Mesendoderm (in vitro differentiated cells): ENCODE data around the gene MT3.

Source experiments
- DNase-seq: peaks from one replicate; pipeline ENCODE4 v3.0.0; 2013
- H2AK5ac ChIP-seq: 2 replicates; pipeline ENCODE4 v1.6.1; 2013; ENCODE audit warnings: low read length, inconsistent platforms
- H2BK120ac ChIP-seq: 2 replicates; pipeline ENCODE4 v1.6.1; 2013; ENCODE audit warnings: low read depth, mild to moderate bottlenecking, low read length, moderate library complexity, mixed read lengths
- H2BK15ac ChIP-seq: replicated peaks from 2 replicates; pipeline ENCODE4 v1.6.1; 2013; ENCODE audit warnings: low read depth, mild to moderate bottlenecking, moderate library complexity
- H2BK5ac ChIP-seq: 2 replicates; pipeline ENCODE4 v1.6.1; 2013; ENCODE audit warnings: low read length, inconsistent platforms
- H3K18ac ChIP-seq: 2 replicates; pipeline ENCODE4 v1.6.1; 2013; ENCODE audit warnings: mild to moderate bottlenecking, low read length, mixed read lengths
- H3K23ac ChIP-seq: one replicate; pipeline ENCODE4 v1.6.1; 2013; ENCODE audit warnings: low read length
- H3K27ac ChIP-seq: 2 replicates; pipeline ENCODE4 v1.5.1; 2013; ENCODE audit warnings: low read depth, mild to moderate bottlenecking, inconsistent platforms, low read length, moderate library complexity
- H3K27me3 ChIP-seq: 2 replicates; pipeline ENCODE4 v1.6.1; 2013; ENCODE audit warnings: low read length, control low read depth, mild to moderate bottlenecking, inconsistent platforms; ENCODE audit not compliant: insufficient read depth, poor library complexity
- H3K36me3 ChIP-seq: 2 replicates; pipeline ENCODE4 v1.6.1; 2013; ENCODE audit warnings: low read length, inconsistent platforms; ENCODE audit not compliant: control insufficient read depth, insufficient read depth
- H3K4ac ChIP-seq: one replicate; pipeline ENCODE4 v1.6.1; 2013; ENCODE audit warnings: low read depth, mild to moderate bottlenecking, low read length, moderate library complexity
- H3K4me1 ChIP-seq: 2 replicates; pipeline ENCODE4 v1.6.1; 2013; ENCODE audit warnings: low read depth, low read length, inconsistent platforms; ENCODE audit not compliant: control insufficient read depth
- H3K4me2 ChIP-seq: 2 replicates; pipeline ENCODE4 v1.6.1; 2013; ENCODE audit warnings: low read length
- H3K4me3 ChIP-seq: 2 replicates; pipeline ENCODE4 v1.5.1; 2013; ENCODE audit warnings: mild to moderate bottlenecking, low read length
- H3K56ac ChIP-seq: one replicate; pipeline ENCODE4 v1.6.1; 2013; ENCODE audit warnings: low read length
- H3K79me1 ChIP-seq: 2 replicates; pipeline ENCODE4 v1.6.1; 2013; ENCODE audit warnings: low read length, inconsistent platforms
- H3K79me2 ChIP-seq: 2 replicates; pipeline ENCODE4 v1.6.1; 2013; ENCODE audit warnings: mild to moderate bottlenecking, low read length; ENCODE audit not compliant: control insufficient read depth, insufficient read depth
- H3K9ac ChIP-seq: 2 replicates; pipeline ENCODE4 v1.6.1; 2013; ENCODE audit warnings: low read length, inconsistent platforms
- H4K5ac ChIP-seq: one replicate; pipeline ENCODE4 v1.6.1; 2013; ENCODE audit warnings: low read length
- H4K8ac ChIP-seq: one replicate; pipeline ENCODE4 v1.6.1; 2013; ENCODE audit warnings: low read depth, mild to moderate bottlenecking, control low read depth, low read length, moderate library complexity
- WGBS: extraction: QIAGEN DNeasy Blood & Tissue Kit; methylation state at CpG from one replicate; pipeline ENCODE4 v1.1.7; 2013; ENCODE audit warnings: low lambda C conversion rate, missing lambda C conversion rate; ENCODE audit not compliant: insufficient coverage; ENCODE audit errors: extremely low coverage; 5-methylcytosine and 5-hydroxymethylcytosine counted together

Gene MT3

DNA sequence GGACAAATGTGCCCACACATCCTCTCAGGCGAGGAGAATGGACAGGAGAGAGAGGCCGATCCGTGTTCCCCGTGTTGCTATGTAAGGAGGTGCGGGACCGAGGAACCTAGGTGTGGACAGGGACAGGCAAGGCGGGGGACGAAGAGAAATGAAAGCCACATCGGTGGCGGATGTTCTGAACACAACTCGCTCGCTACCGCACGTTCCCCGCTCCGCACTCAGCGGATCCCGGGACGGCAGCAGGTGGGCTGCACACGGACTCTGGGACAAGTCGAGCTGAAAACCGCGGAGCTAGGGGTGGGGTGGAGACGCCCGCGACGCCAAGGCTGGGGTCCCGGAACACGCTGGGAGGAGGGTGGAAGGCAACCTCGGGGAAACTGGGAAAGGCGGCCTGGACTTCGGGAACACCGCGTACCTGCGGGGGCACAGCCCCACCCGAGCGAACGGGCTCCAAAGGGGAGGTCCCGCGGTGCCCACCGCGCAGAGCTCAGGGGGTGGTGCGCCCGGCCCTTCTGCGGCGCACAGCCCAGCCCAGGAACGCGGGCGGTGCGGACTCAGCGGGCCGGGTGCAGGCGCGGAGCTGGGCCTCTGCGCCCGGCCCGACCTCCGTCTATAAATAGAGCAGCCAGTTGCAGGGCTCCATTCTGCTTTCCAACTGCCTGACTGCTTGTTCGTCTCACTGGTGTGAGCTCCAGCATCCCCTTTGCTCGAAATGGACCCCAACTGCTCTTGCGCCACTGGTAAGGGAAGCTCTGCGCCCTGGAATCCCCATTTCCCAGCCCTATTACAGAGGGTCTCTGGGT is 36.0 kb downstream of the MT3 start, which contains the start of gene MT1E:
Gene MT1E, plus strand, starts transcription at position 642 of the 803 bp plus-strand sequence. Its CDS starts 71 bp downstream, at position 713.
- H2BK15ac ChIP-seq: no peak within 1 kb of the TSS
- no peak within 1 kb of the TSS for H3K4ac ChIP-seq
- no peak within 1 kb of the TSS for H3K27ac ChIP-seq
- peaks cover 5% of the 10 kb centered on the region for H3K4me1 ChIP-seq
- H2AK5ac ChIP-seq: no peak within 1 kb of the TSS
- H3K4me3 ChIP-seq: no peak within 1 kb of the TSS
- H3K23ac ChIP-seq: peak within 1 kb of the TSS; percentile 6
- peak; percentile 70 for DNase-seq
- H3K56ac ChIP-seq: peak within 1 kb of the TSS; percentile 68
- WGBS: no CpG with 5 or more reads among the region's 62 CpGs
- H2BK120ac ChIP-seq: no peak within 1 kb of the TSS
- H3K79me1 ChIP-seq: no peaks in the 10 kb centered on the region
- no peaks in the 10 kb centered on the region for H3K79me2 ChIP-seq
- H2BK5ac ChIP-seq: no peak within 1 kb of the TSS
- H3K4me2 ChIP-seq: peak within 1 kb of the TSS; percentile 32
- no peak within 1 kb of the TSS for H3K18ac ChIP-seq
- no peak within 1 kb of the TSS for H4K8ac ChIP-seq
- H3K36me3 ChIP-seq: no peaks in the 10 kb centered on the region
- peaks cover 45% of the 10 kb centered on the region for H3K27me3 ChIP-seq
- H4K5ac ChIP-seq: no peak within 1 kb of the TSS
- peak within 1 kb of the TSS; percentile 38 for H3K9ac ChIP-seq

DNA sequence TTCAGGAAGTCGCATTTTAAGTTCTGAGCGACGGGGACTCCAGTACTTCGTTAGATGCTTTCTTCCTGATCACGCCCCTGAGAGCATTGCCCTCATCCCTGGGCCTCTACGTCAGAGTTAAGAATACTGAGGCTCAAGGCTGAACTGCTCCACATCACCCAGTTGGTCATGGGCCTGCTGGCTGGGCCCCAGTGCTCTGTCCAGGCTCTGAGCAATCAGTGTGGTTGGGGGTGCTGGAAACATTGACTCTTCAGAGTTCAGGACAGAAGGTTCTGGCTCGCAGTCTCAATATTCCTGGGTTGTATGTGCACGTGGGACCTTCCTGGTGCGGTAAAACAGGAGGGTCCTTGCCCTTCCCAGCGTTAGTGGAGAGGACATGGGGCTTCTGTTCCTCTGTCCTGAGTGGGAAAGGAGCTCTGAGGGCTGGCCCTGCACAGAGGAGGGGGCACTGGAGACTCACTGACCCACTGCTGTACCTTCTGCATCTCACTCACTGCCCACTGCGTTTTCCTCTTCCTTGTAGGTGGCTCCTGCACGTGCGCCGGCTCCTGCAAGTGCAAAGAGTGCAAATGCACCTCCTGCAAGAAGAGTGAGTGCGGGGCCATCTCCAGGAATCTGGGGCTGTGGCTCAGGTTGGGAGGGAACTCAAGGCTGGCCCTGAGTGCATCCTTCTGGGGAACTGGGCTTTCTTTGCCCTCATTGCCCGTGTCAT is 36.8 kb downstream of the MT3 start:
- Histone ChIP-seq H3K4me2 (peak overlapping the region; percentile 32), H3K23ac (peak overlapping the region; percentile 6), H3K18ac (no peak overlapping the region), H3K36me3 (no peaks in the 10 kb centered on the region), H2AK5ac (no peak overlapping the region), H4K5ac (no peak overlapping the region), H3K79me1 (no peaks in the 10 kb centered on the region), H3K27ac (no peak overlapping the region), H2BK15ac (no peak overlapping the region), H3K4me3 (no peak overlapping the region), H2BK5ac (no peak overlapping the region), H3K4ac (no peak overlapping the region), H4K8ac (no peak overlapping the region), H3K9ac (no peak overlapping the region), H2BK120ac (no peak overlapping the region), H3K56ac (no peak overlapping the region), H3K4me1 (peaks cover 4% of the 10 kb centered on the region), H3K27me3 (peaks cover 51% of the 10 kb centered on the region), H3K79me2 (no peaks in the 10 kb centered on the region)
- WGBS: no CpG with 5 or more reads among the region's 16 CpGs
- DNase-seq: no peak

GRCh38 chr16:56626685-56627084 is 37.4 kb downstream of the MT3 start:
- H3K18ac ChIP-seq: no peak overlapping the region
- H3K4ac ChIP-seq: no peak overlapping the region
- H3K4me1 ChIP-seq: peaks cover 3% of the 10 kb centered on the region
- DNase-seq: no peak
- no peaks in the 10 kb centered on the region for H3K36me3 ChIP-seq
- H3K9ac ChIP-seq: no peak overlapping the region
- H2BK5ac ChIP-seq: no peak overlapping the region
- H3K79me2 ChIP-seq: no peaks in the 10 kb centered on the region
- H3K56ac ChIP-seq: no peak overlapping the region
- H2BK15ac ChIP-seq: no peak overlapping the region
- H4K5ac ChIP-seq: no peak overlapping the region
- WGBS: no CpG with 5 or more reads among the region's 7 CpGs
- H2AK5ac ChIP-seq: no peak overlapping the region
- H2BK120ac ChIP-seq: no peak overlapping the region
- H3K4me2 ChIP-seq: no peak overlapping the region
- H3K23ac ChIP-seq: no peak overlapping the region
- H3K79me1 ChIP-seq: no peaks in the 10 kb centered on the region
- no peak overlapping the region for H4K8ac ChIP-seq
- H3K4me3 ChIP-seq: no peak overlapping the region
- no peak overlapping the region for H3K27ac ChIP-seq
- peaks cover 57% of the 10 kb centered on the region for H3K27me3 ChIP-seq

GRCh38 chr16:56628486-56629350 is 39.4 kb downstream of the MT3 start:
- H3K4me3 ChIP-seq: no peak overlapping the region
- H3K4me2 ChIP-seq: no peak overlapping the region
- H2BK5ac ChIP-seq: no peak overlapping the region
- H3K79me2 ChIP-seq: no peaks in the 10 kb centered on the region
- peaks cover 72% of the 10 kb centered on the region for H3K27me3 ChIP-seq
- H3K23ac ChIP-seq: no peak overlapping the region
- H3K56ac ChIP-seq: no peak overlapping the region
- no peak overlapping the region for H3K9ac ChIP-seq
- no peak overlapping the region for H3K4ac ChIP-seq
- H4K5ac ChIP-seq: no peak overlapping the region
- no peak overlapping the region for H2BK120ac ChIP-seq
- H3K18ac ChIP-seq: no peak overlapping the region
- no peaks in the 10 kb centered on the region for H3K79me1 ChIP-seq
- no peak overlapping the region for H3K27ac ChIP-seq
- H2BK15ac ChIP-seq: no peak overlapping the region
- WGBS: no CpG with 5 or more reads among the region's 9 CpGs
- H4K8ac ChIP-seq: no peak overlapping the region
- no peak for DNase-seq
- no peaks in the 10 kb centered on the region for H3K36me3 ChIP-seq
- H2AK5ac ChIP-seq: no peak overlapping the region
- no peaks in the 10 kb centered on the region for H3K4me1 ChIP-seq

DNA sequence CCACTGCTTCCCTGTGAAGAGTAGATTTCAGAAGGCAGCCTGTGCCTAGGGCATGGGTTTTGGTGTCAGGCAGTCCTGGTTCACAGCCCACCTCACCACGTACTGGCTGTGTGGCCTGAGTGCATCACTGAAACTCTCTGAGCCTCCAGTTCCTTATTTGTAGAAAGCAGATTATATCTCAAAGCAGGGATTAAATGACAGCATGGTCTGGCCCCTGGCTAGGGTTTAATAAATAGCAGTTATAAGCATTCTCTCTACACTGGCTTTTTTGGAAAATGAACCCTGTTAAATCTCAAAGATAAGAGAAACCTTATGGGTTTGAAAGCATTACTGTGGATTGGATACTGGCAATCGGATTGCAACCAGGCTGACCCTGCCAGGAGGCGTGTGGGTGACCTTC is 40.2 kb downstream of the MT3 start:
- Histone ChIP-seq H3K18ac (no peak overlapping the region), H3K27me3 (peaks cover 76% of the 10 kb centered on the region), H2BK5ac (no peak overlapping the region), H4K5ac (no peak overlapping the region), H3K9ac (no peak overlapping the region), H3K79me2 (no peaks in the 10 kb centered on the region), H2AK5ac (no peak overlapping the region), H3K4ac (no peak overlapping the region), H2BK15ac (no peak overlapping the region), H3K27ac (no peak overlapping the region), H3K4me3 (no peak overlapping the region), H3K56ac (no peak overlapping the region), H3K79me1 (no peaks in the 10 kb centered on the region), H2BK120ac (no peak overlapping the region), H3K4me1 (no peaks in the 10 kb centered on the region), H3K36me3 (no peaks in the 10 kb centered on the region), H3K23ac (no peak overlapping the region), H3K4me2 (no peak overlapping the region), H4K8ac (no peak overlapping the region)
- DNase-seq: no peak
- WGBS: no CpG with 5 or more reads among the region's 3 CpGs
